Measurements from ENCODE around the gene ACAD11.

DNA sequence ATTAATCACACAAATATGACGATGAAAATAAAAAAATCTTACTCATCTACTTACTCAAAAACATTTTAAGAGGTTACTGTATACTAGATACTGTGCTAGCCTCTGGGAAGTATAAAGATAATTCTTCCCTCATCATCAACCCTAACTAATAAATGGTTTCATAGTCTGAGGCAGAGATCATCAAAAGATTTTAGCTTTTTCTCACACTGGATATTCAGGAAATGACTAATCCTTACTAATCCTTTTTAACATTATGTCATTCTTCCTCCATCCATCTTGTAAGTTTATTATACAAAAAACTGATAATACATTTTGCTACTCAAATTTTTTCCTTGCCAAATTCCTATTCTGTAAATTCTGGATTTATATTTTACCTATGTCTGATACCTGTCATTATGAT, 29.7 kb downstream of the ACAD11 start:
- no peak for TF ChIP-seq GATA2 (IDR thresholded peaks at IDR 0.05; ENCODE audit: low read depth, low read length)
- no peak for TF ChIP-seq GATA3 (IDR thresholded peaks at IDR 0.05; ENCODE audit: low read depth, low read length)

All from SH-SY5Y (cell line).